ENCODE results near the gene IRF1. TPM values are rescaled to one million over a fixed set of nuclear protein-coding genes. Genes with fewer than 3 reads are reported as not detected.

IRF1 gene
- total and polyA plus RNA-seq, 10 donors = 57.9 to 307 (median 160) TPM

GRCh38 chr5:132434416-132435286 lies 55.9 kb downstream of the IRF1 start:
- Histone ChIP-seq H3K27ac (peak overlapping the region in 6 of 8 donors; percentile 5 to 99 (median 62)), H3K36me3 (peaks cover 0 to 34% (median 4%) of the 10 kb centered on the region in 6 donors), H3K9me3 (no peaks in the 10 kb centered on the region), H3K4me3 (no peak overlapping the region), H3K27me3 (replicated peaks in 1 of 7) (no peaks in the 10 kb centered on the region), H3K4me1 (peaks cover 64 to 100% (median 93%) of the 10 kb centered on the region in 6 donors)
- TF ChIP-seq POLR2AphosphoS5 (IDR thresholded peaks at IDR 0.05) = peak in 1 of 3 donors; percentile 5
- no peak for TF ChIP-seq POLR2A (IDR thresholded peaks at IDR 0.05)
- no peak for TF ChIP-seq CTCF (IDR thresholded peaks at IDR 0.05 in 8 of 11, conservative IDR thresholded peaks at IDR 0.05 in 3 of 11)
- WGBS, 5 donors = 73 to 89% (median 89%) methylated on average over 12 of the region's 12 CpGs
- intact Hi-C loops (cut with DNase I; ENCODE audit: low total_unique reads) = no loop called here
- DNase-seq = no peak

GRCh38 chr5:132433141-132433540 lies 57.4 kb downstream of the IRF1 start:
- intact Hi-C loops (cut with DNase I; ENCODE audit: low total_unique reads) = no loop called here
- no peak for TF ChIP-seq POLR2A (IDR thresholded peaks at IDR 0.05)
- TF ChIP-seq CTCF (IDR thresholded peaks at IDR 0.05 in 8 of 11, conservative IDR thresholded peaks at IDR 0.05 in 3 of 11) = no peak
- no peak for TF ChIP-seq POLR2AphosphoS5 (IDR thresholded peaks at IDR 0.05)
- 94 to 98% (median 97%) methylated on average over 6 of the region's 6 CpGs for WGBS, 5 donors
- Histone ChIP-seq H3K27me3 (replicated peaks in 1 of 7) (no peaks in the 10 kb centered on the region), H3K27ac (peak overlapping the region in 6 of 8 donors; percentile 15 to 99 (median 98)), H3K4me3 (no peak overlapping the region), H3K4me1 (peaks cover 73 to 100% (median 93%) of the 10 kb centered on the region in 6 donors), H3K36me3 (peaks cover 0 to 32% (median 4%) of the 10 kb centered on the region in 6 donors), H3K9me3 (no peaks in the 10 kb centered on the region)
- DNase-seq = no peak

GRCh38 chr5:132431632-132432031 lies 58.9 kb downstream of the IRF1 start:
- Histone ChIP-seq H3K9me3 (no peaks in the 10 kb centered on the region), H3K4me3 (no peak overlapping the region), H3K27ac (peak overlapping the region; percentile 22 to 99 (median 96)), H3K27me3 (replicated peaks in 1 of 7) (no peaks in the 10 kb centered on the region), H3K4me1 (peaks cover 73 to 100% (median 93%) of the 10 kb centered on the region in 6 donors), H3K36me3 (peaks cover 0 to 32% (median 4%) of the 10 kb centered on the region in 6 donors)
- TF ChIP-seq POLR2AphosphoS5 (IDR thresholded peaks at IDR 0.05) = no peak
- TF ChIP-seq CTCF (IDR thresholded peaks at IDR 0.05 in 8 of 11, conservative IDR thresholded peaks at IDR 0.05 in 3 of 11) = no peak
- no peak for TF ChIP-seq POLR2A (IDR thresholded peaks at IDR 0.05)
- no peak for DNase-seq
- 71 to 83% (median 77%) methylated on average over 4 of the region's 4 CpGs for WGBS, 5 donors
- intact Hi-C loops (cut with DNase I; ENCODE audit: low total_unique reads) = no loop called here

Small RNA genes within 50 kb of the gene (small RNA-seq; reads per million reads assigned to genes)
- 0 reads per million in 4 donors for gene RF00019

Other genes with a start within 250 kb of the IRF1 start
- gene PDLIM4, start 233.1 kb downstream of the IRF1 start, total RNA-seq = 10 to 100 TPM in 1 of 7 donors, 1 to 10 TPM in 6; 3.5 to 17.4 (median 9.0) TPM
- 10 to 100 TPM in 1 of 3 donors, 1 to 10 TPM in 2; 7.5 to 16.9 (median 9.0) TPM for gene PDLIM4, start 233.1 kb downstream of the IRF1 start, polyA plus RNA-seq
- gene SLC22A4, start 196.4 kb downstream of the IRF1 start, total RNA-seq = 10 to 100 TPM in 4 of 7 donors, 1 to 10 TPM in 3; 6.3 to 25.1 (median 11.5) TPM
- gene SLC22A4, start 196.4 kb downstream of the IRF1 start, polyA plus RNA-seq = 1 to 10 TPM in 2 of 3 donors, under 1 TPM in 1; 0.47 to 2.3 (median 1.7) TPM
- gene SLC22A5, start 121.1 kb downstream of the IRF1 start, total RNA-seq = 1 to 10 TPM; 5.3 to 9.2 (median 7.6) TPM
- 1 to 10 TPM; 2.4 to 2.9 (median 2.6) TPM for gene SLC22A5, start 121.1 kb downstream of the IRF1 start, polyA plus RNA-seq
- not detected for gene IL5, start 52.7 kb upstream of the IRF1 start, total RNA-seq
- not detected for gene IL5, start 52.7 kb upstream of the IRF1 start, polyA plus RNA-seq
- gene RAD50, start 66.2 kb upstream of the IRF1 start, total RNA-seq = 10 to 100 TPM; 23.8 to 34.0 (median 28.2) TPM
- 1 to 10 TPM; 4.2 to 7.8 (median 4.4) TPM for gene RAD50, start 66.2 kb upstream of the IRF1 start, polyA plus RNA-seq
- gene IL13, start 167.4 kb upstream of the IRF1 start, total RNA-seq = not detected
- under 1 TPM in 2 of 3 donors, not detected in 1; 0.06 to 0.07 TPM for gene IL13, start 167.4 kb upstream of the IRF1 start, polyA plus RNA-seq
- gene IL4, start 183.2 kb upstream of the IRF1 start, total RNA-seq = not detected
- gene IL4, start 183.2 kb upstream of the IRF1 start, polyA plus RNA-seq = not detected
- gene KIF3A, start 246.8 kb upstream of the IRF1 start, total RNA-seq = 10 to 100 TPM in 1 of 7 donors, 1 to 10 TPM in 6; 4.5 to 10.7 (median 7.9) TPM
- gene KIF3A, start 246.8 kb upstream of the IRF1 start, polyA plus RNA-seq = 1 to 10 TPM; 1.3 to 2.4 (median 2.1) TPM